HG02759 (cell line): ENCODE results near the gene BTBD9.

Experiments
- ATAC-seq: cut with Tn5 transposase; IDR thresholded peaks from one replicate; pipeline ENCODE4 v1.9.1; 2021; ENCODE audit warnings: mild to moderate bottlenecking, moderate library complexity; ENCODE audit not compliant: unreplicated experiment

BTBD9 gene

DNA sequence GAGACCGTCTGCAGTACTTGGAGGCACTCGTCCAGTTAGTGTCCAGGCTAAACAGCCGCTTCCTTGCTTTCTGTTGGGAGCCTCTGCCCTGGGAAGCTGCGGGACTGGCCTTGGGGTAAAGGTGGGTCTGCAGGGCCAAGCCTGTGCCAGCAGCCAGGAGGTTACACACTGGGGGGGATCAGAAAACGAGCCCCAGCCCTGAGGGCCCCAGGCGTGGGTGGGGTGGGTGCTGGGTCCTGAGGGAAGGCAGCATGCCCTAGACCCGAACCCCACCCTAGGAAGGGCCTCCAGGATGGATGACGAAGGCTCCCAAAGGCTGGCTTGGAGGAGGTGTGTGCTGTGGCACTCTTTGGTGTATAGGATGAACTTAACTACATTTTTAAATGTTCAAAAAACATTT, 485.0 kb downstream of the BTBD9 start:
- no peak for ATAC-seq

DNA sequence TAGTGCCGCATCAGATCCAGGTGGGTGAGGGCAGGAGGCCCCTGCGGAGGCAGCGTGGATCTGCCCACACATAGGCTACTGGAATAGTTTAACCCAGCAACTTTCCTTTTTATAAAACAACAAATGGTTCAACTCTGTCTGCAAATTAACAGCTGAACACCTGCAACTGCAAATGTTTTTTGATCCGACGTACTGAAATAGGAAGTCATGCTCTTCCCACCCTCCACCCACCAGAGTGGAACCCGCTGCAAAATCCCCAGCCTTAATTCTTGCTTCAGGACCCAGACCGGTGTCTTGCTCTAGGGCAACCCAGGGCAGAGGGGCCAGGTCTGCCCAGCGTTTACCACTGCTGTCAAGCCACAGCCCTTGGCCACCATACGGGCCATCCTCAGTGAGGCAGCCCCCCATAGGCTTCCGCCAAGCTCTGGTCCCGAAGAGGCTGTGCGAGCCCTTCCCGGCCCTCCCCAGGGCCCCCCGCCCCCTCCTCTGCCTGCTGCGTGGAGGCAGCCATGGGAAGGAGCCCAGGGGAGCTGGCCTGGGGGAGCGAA, 485.9 kb downstream of the BTBD9 start:
- no peak for ATAC-seq

DNA sequence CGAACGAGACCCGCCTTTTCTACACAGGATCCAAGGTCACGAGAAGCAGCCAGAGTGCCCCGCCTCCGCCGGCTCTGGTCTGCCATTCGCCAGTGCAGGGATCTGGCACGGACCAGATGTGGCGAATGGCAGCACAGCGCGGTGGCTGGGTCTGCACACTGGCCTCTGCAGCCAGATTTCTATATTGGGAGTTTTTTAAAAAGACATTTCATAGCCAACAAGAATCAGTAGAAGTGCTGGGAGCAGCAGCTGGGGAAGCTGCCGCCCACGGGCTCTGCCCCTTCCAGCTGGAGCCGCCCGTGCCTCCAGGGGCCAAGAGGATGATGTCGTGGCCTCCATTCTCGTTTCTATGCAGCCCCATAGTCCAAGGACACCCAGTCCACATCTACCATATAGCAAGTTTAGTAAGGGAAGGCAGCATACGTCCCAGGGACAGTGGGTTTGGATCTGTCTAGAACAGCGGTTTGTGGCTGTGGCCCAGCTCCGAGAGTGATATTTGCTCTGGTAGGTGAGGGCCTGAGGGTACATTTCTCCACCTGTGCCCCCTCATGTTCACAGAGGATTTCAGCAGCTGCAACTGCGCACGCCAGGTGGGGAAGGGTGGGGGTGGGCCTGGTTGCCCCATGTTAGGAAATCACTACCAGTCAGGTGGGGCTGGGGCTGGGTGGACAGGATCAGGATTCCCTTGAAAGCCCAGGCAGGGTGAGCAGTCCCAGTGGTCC, 486.5 kb downstream of the BTBD9 start:
- ATAC-seq = no peak

DNA sequence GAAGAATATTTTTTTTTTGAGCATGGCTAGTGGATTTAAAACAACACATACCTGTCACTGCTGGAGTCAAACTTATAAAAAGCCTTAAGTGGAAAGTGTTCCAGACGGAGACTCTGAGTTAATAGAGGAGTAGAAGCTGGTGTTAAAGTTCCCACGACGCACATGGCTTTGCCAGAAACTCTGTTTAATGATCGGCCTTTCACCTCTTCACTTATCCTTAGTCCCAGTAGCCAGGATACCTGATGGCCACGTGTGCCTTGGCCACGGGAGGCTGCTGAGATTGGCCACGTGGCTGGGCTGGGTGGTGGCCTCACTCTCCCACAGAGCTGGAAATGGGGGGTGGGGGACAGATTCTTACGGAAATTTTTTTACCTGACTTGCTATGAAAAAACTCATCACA, 487.1 kb downstream of the BTBD9 start:
- ATAC-seq = no peak

DNA sequence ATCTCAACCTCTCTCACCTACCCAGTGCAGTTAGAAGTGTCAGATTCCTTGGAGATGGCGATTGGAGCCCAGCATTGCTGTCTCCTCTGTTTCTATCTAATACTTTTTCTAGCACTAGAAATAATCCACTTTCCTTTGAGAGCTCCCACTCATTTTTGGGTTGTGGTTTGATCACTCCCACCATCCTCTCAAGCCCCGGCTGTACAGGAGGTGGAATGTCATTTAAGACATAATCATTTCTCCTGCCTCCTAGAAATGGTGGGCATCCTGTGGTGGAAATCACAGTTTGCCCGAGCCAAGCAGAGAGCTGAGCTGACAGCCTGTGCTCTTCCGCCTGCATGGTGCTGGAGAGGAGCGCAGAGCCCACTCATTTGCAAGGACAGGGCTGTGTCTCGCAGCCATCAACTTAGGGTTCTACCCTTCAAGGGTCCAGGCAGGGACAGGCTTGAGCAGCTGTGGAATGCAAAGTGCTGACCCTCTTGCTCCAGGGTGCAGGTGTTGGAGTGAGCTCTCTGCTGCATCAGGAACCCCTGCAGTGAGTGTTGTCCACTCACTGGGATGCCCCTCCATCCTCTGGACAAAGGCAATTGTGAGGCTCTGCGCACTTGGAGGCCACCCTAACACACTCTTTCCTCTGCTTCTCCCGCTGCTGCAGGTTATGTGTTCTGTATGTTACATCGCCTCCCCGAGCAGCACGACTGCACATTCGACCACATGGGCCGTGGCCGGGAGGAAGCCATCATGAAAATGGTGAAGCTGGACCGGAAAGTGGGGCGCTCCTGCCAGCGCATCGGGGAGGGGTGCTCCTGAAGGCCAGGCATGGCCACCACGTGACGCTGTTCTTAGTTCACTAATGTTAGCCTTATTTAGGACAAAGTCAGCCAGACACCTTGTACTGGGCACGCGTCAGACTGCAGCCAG, 487.9 kb downstream of the BTBD9 start:
- no peak for ATAC-seq

DNA sequence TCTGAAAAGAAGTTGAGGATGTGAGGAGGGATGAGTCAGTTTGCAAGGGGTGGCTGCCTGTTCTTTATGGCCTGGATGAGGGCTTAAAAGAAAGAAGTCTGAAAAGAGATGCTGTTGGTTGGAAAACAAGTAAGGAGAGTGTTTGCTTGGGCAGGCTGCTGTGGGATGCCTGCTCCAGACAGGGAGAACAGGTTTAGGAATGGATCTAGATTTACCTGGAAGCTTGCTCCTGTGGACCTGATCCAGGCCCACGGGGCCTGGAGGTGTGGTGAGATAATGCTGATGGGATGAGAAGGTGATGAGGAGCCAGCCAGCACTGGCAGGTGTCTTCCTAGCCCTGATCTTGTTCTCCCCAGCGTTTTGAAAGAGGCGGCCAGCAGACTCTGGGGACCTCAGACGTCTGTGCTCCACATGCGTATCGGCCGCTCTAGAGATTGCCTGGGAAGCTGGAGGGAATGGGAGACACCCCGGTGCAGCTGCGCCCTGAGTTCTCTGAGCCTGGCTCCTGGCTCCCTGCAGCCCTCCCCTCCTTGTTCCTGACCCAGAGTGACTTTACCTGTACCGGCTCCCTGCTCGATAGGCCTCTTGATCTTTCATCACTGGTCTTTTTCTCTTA, 488.9 kb downstream of the BTBD9 start:
- no peak for ATAC-seq

DNA sequence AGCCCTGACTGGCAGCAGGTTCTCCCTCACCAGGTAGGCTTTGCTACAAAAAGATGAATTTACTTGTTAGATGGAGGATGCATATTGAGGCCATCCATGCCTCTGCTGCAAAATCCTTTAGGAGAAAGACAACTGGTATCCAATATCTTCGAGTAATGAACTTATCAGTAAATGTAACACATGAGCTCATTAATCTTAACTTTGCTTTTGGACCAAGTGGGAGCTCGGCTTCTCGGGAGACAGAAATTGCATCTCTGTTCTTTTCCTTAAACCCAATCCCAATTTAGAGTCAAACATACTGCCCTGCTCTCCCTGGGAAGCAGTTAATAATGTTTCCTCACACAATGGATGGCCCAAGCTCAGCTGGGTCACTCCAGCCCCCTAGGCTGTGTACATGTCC, 489.7 kb downstream of the BTBD9 start:
- ATAC-seq = no peak

DNA sequence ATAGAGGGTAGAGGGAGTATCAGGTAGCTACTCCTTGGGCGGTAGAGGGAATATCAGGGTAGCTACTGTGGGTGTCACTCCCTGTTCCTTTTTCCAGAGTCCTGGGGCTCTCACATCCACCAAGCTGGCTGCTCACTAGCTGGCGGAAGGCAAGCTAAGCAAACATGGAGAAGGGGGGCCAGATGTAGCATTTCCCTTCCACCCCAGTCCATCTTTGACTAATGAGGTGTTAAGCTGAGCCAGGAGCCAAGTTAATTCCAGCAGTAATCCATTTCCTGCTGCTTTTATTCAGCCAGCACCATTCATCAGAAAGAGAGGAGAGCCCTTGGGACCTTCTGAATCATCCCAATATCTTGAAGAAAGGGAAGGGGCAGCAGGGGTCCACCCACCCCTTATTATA, 490.2 kb downstream of the BTBD9 start:
- ATAC-seq = no peak

DNA sequence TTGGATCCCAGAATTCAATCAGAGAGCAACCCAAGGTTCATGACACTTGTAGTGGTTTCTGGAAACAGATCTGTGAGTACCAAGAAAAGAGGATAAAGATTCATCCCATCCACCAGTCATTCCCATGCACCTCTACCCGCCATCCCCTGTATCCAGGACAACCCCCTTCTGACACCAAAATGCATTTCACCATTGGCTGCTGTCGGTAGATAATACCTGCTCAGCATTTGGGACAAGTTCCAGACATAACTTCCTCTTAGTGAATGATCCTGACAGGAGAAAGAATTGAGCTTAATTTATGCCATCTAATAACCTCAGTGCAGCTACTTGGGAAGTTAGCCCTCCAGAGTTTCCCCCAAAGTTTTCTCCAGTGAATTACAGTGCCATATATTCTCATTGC, 491.1 kb downstream of the BTBD9 start:
- no peak for ATAC-seq

DNA sequence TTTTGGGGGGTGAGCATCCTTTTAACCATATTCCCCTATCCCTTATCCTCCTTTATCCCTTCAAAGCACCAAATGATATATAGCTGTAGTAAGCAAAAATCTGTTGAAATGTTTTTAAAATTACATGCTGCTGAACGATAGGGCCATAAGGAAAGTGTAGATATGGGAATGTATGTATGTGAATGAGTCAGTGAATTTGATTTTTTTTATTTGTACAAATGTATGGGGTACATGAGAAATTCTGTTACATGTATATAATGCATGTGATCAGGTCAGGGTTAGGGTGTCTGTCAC, 493.0 kb downstream of the BTBD9 start:
- ATAC-seq = no peak

DNA sequence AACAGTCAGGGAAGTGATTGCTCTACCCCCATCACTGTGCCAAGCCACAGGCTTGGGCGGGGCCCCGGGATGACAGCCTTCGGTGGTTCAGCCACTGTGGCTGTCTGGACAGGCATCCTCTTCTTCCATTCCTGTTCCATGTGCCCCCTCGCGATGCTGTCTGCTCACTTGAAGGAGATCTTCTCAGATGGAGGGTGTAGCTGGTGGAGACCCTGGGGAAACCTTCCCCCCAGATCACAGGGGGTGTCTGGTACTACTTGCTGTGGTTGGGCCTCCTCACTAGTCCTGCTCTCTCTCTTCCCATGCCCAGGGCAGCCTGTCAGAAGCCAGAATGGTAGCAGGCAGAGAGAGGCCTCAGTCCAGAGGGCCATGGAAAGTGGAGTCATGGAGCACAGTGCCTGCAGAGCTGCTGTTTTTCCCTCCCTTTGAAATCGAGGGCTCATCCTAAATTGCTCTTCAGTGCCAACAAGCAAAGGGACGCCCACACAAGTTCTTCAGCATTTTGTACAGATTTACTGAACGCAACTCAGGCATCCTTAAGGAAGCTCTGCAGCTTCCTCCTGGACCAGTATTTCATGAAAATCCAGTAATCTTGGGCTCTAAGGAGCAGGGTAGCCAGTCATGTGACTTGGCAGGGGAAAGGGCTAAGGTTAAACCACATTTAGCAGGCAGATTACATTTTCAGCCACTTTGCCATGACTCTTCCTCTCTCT, 493.6 kb downstream of the BTBD9 start:
- no peak for ATAC-seq

DNA sequence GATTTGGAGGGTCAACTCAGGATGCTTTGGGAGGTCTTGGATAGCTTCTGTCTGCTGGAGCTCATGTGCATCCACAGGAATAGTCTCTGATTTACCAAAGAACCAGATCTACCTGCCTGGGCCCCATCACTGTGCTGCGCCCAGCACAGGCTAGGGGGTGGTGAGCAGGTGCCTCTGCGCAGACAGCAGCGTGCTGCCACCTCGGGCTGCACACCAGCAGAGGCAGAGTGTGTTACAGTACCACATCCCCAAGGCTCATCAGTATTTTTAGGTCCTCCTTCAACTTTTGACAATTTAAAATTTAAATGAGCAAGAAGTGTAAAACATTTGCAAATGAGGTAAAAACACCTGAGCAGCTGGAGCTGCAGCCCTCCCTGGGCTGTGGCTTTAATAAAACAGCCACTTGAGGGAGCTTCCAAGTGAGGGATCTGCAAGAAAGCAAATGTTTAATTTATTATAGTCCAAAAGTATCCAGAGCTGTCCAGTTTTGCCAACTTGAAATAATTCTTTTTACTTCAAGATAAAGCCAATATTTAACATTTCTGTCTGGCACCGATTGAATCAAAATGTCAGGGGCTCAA, 495.3 kb downstream of the BTBD9 start:
- ATAC-seq = no peak

DNA sequence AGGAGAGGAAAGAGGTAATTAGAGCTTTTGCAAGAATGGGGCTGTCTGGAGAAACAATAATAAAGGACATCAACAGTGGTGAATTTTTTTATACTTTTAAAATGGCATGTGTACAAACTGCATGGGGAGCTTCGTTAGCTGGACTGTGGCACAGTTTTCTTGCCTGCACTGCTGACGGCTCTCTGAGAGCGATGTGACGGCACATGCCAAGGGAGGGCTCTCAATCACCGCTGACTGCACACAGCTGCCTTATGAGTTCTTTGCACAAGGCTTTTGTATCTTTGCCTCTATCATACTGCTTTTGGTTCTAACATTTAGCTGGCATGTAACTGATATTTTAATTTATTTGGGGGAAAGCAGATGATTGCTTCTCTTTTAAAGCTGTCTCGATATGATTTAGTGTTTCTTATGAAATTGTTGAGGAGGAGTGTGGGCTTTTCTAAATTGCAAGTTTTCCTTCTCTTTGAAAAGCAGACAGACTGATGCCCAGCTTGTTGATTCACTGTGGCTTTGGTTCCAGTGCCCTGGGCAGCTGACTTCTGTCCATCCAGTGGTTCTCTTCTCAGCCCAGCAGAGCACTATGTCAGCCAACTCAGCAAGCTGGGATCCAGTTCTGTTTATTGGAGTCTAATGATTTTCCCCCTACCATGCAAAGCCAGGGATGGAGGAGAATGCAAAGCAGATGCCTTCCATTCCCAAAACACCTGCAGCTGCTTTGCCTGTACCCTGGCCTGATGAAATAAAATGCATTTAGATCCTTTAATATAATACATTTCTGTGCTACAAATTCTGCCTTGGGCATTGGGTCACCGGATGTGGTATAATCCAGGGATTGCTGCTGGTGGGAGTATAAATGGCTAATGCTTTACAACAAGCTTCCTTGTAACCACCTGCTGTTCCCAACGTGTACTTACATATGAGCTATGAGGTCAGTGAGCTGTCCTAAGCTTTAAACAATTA, 496.3 kb downstream of the BTBD9 start:
- no peak for ATAC-seq

DNA sequence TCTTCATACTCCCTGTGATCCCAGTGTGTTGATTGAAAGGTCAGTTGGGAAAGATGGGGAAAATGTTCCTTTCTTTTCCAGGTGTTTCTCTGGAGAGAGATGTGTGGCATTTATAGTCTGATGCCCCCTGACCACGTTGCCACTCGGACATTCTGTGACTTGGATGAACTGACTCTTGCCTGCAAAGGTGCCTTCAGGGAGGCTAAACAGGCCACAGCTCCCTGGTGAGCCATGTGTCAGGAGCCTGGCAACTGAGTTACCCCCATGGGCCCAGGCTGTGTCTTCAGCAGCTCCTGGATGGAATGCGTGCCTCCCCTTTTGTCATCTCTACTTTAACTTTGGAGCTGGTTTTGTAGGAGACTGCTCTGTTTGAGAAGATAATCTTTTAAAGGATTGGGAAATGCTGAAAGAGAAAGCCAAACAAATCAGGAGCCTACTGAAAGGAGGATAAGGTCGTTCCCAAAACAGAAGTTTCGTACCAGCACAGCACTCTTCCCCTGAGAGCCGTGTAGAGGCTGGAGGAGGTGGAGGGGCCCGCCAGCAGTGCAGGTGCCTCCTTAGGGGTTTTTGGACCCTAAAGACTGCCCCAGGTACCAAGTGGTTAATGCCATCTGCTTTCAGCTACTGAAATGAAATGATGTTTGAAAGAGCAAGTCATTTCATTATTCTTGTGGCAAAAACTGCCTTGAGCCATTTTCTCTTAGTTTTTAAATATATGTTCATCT, 497.4 kb downstream of the BTBD9 start:
- no peak for ATAC-seq

DNA sequence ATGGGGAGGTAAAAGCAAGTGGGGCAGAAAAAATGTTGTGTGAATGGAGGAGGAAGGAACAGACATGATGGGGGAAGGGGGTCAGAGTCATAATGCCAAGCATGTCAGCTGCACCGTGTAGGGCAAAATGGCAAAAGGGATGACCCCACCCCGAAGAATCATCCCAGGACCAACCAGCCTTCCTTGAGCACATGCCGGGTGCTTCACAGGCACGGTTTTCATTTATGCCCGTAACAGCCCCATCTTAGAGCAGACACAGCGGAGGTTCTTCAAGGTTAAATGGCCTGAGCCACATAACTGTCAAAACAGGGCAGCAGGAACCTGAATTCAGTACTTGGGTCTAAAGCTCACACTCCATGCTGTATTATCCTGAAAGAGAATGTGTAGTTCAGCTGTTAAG, 498.0 kb downstream of the BTBD9 start:
- ATAC-seq = no peak

DNA sequence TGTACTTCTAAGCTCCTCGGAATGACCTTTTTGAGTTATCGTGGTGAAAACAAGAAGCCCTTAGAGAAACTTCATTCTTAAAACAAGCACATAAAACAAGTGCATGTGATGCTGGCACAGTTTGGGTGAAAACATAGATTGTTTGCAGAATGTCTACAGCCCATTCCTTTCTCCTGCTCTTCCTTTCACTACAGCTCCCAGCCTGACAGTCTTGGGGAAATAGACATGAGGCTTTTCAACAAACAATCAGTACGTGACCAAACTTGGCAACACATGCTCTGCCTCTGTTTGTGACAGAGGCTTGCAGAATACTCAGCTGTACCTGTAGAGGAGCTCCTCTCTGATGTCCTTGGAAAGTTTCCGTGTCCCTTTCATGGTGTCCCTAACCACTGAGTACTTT, 498.6 kb downstream of the BTBD9 start:
- ATAC-seq = no peak

DNA sequence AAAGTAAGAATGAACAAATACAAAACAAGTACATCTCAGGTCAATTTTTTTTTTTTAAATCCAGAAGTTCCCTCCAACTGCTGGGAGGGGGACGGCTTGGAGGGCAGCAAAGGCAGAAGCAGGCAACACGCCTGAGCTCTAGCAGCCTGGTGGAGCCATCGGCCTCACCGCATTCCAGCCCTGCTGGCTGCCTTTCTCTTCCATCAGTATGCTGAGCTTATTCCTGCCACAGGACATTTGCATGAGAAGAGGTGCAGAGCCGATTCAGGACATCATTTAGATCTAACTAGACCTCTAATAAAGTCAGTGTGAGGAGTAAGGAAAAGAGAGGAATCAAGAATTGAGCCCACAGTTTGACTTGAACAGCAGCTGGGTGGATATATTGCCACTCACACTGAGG, 501.4 kb downstream of the BTBD9 start:
- no peak for ATAC-seq

DNA sequence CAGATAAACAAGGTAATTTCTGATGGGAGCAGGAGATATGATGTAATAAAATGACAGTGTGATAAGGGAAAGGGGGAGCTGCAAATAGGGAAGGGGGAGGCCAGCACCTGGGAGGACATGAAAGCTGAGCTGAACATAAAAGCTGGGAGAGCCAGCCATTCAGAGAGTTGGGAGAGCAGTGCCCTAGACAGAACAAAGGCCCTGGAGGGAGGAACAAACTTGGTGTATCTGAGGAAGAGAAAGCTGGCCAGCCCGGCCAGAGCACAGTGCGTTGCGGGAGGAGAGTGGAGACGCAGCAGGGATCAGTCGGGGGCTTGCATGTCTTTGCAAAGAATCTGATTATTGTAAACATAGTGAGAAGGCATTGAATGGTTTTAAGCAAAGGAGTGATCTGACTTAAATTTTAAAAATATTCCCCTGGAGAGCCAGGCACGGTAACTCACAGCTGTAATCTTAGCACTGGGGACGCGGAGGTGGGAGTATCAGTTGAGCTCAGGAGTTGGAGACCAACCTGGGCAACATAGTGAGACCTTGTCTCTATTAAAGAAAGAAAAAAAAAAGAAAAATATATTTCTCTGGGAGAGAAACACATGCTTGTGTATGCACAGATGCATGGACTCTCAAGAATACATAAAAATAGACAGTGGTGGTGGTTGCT, 502.0 kb downstream of the BTBD9 start:
- no peak for ATAC-seq

DNA sequence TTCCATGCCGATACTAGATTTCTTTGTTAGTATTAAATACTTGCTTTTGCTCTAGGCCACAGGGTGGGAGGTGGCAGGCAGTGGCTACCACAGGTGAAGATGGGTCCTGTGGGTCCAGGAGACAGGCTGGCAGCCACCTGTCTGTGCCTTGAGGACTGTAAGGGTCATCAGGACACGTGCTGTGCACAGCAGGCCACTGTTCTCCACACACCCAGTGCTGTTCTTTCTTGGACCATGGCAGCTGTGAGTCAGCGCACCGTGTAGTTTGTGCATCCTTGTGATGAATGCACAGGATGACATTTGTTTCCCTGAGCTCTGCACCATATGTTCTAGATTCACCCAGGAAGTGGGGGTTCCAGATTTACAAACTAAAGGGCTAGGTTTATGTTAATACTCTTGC, 503.2 kb downstream of the BTBD9 start:
- no peak for ATAC-seq
